GM12801 (cell line): ENCODE measurements around the gene SMAD3.

ENCODE experiments used
- TF ChIP-seq, protein P1 (sequence below): IDR thresholded peaks from one replicate; pipeline ENCODE4 v1.5.1; 2011; ENCODE audit warnings: control low read depth; ENCODE audit not compliant: insufficient read length; ENCODE audit errors: extremely low read depth

The SMAD3 gene

DNA sequence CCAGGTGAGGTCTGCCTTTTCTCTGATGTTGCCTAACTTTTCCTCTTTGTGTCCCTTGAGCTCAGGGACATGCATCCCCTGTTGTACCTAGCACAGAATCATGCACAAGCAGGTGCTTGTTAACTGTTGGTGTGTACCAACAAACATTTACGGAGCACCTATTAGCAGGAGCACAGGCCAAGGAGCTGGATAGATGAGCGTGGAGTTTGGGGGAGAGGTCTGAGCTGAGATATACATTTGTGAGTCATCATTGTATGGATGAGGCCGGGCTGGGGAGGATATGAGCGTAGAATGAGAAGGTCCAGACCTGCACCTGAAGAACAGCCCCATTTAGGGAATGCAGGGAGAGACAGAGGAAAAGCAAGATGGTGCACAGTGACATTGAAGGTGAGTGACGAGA, 53.4 kb downstream of the SMAD3 start:
- TF ChIP-seq, protein P1, sequence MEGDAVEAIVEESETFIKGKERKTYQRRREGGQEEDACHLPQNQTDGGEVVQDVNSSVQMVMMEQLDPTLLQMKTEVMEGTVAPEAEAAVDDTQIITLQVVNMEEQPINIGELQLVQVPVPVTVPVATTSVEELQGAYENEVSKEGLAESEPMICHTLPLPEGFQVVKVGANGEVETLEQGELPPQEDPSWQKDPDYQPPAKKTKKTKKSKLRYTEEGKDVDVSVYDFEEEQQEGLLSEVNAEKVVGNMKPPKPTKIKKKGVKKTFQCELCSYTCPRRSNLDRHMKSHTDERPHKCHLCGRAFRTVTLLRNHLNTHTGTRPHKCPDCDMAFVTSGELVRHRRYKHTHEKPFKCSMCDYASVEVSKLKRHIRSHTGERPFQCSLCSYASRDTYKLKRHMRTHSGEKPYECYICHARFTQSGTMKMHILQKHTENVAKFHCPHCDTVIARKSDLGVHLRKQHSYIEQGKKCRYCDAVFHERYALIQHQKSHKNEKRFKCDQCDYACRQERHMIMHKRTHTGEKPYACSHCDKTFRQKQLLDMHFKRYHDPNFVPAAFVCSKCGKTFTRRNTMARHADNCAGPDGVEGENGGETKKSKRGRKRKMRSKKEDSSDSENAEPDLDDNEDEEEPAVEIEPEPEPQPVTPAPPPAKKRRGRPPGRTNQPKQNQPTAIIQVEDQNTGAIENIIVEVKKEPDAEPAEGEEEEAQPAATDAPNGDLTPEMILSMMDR = no peak

DNA sequence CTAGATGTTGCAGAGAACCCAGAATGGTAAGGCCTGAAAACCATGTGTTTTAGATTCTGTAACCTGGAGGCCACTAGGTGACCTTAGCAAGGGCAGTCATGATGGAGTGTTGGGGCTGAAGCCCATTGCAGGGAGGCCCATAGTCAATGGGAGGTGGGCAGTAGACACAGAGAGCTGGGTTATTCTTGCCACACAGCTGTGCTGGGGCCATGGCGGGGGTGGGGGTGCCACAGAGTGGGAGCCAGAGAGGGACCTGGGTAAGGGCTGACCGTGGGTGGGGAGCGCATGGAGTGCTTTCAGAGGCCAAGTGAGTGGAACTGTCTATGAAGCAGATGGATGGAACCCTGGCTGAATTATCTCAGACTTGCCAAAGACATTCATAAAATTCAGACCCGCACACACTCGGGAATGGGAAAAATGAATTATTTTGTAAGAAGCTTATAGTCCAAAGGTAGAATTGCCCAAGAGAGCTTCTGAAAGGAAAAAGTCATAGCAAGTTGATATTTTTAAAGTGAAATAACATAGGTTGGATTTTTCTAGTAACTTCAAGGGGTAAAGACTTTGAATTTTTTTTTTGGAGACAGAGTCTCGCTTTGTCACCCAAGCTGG, 53.9 kb downstream of the SMAD3 start:
- TF ChIP-seq, protein P1 = no peak

DNA sequence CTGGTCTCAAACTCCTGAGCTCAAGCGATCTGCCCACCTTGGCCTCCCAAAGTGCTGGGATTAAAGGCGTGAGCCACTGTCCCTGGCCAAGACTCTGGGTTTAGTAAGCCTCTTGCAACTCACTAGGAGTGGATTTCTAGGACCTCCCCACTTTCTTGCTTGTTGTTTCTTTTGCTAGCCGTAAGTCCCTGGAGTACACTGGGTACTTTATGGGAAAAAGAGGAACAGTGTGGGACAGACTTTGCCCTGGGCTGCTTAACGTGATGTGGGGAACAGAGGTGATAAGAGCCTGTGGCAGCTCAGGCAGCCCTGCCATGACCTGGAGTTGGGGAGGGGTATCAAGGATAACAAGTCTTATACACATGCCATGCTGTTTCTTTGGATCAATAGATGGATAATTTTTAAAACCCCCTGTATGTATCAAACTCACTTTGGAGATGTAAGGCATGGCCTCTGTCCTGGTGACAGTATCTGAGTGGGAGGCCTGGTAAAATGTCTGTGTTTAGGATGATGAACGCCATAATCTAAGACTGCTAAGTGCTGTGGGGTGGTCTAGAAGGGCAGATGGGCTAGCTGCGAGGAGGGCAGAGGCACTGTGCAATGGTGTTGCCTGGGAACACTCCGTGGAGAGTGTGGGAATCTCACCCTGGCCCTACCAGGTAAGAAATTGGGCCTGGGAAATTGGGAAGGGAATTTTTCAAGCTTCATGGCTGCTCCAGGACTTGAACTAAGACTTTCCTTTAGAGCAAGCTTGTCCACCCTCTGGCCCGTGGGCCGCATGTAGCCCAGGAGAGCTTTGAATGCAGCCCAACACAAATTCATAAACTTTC, 54.8 kb downstream of the SMAD3 start:
- TF ChIP-seq, protein P1 = no peak

DNA sequence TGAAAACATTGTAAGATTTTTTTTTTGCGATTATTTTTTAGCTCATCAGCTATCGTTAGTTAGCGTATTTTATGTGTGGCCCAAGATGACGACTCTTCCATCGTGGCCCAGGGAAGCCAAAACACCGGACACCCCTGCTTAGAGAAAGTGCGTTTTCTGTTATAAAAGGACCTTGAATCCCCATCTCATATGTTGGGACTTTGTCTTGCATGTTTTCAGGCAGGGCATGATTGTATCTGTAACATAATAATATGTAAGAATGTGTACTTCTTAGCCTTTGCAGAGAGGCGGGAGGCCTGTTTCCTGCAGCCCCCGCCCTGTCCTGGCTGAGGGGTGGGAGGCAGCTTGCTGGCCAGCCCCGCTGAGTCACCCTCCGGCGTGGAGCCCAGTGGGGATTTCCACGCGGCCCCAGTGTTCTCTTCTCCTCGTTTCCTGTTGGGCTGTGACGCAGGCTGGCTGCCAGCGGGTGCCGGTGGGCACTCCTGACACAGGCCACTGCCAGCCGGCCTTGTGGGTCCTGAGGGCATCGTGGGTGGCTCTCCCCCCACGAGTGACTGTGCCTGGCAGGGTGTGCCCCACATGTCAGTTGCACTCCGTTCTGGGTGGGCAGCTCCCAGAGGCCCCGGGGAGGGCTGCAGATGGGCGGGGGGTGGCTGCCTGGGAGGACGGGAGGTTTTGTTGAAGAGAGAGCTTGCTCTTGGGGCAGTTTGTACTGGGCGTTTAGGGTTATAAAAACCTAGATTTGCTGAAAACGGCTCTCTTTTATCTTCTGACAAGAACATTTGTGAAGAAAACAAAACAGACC, 55.6 kb downstream of the SMAD3 start:
- TF ChIP-seq, protein P1 = no peak

DNA sequence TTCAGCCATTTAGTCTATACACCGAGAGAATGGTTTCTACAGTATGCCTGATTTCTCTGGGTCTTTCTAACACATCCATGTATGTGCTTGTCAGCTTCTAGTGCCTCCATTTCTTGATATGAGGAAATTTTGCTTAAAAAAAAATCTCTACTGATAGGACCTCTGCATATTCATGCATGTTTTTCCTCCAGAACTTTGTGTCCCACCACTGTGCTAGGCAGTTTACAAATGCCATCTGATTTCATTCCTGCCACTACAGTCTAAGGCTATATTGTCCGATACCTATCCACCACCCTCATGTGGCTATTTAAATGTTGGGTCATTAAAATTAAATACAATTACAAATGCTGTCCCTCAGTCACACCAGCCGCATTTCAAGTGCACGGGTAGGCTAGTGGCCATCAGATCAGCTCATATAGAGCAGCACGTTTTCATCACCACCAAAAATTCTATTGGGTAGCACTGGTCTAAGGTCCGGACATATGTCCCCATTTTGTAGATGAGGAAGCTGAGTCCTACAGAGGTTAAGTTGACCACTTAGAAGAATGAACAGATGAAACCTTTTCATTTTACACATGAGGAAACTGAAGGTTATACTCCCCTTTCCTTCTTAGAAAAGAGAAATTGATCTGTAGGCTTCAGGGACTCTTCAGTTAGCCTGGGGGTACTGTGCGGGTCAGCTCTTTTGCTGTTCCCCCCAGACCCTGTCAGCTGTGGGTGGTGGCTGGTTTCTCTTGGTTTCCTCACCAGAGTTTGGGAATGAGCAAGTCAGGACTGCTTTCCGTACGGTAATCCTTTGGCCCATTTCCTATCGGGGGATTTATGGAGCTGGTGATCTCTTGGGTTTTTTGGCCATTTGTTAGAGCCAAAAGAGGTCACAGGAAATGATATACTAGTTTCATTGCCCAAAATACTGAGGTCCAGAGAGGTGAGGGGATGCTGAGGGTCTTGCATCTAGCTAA, 56.5 kb downstream of the SMAD3 start:
- TF ChIP-seq, protein P1 = no peak

DNA sequence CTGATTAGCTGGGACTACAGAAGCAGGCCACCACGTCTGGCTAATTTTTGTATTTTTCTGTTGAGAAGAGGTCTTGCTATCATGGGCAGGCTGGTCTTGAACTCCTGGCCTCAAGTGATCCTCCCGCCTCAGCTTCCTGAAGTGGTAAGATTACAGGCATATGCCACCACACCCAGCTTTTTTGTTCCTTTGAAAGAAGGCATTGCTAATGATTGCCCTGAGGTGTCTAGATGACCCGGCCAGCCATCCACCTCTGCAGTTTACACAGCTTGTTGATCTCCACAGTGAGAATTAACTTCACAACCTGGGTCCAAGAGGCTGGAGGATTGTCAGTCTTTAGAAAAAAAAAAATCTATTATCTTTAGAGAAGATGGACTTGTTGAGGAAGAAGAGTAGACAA, 58.7 kb downstream of the SMAD3 start:
- TF ChIP-seq, protein P1 = no peak
